ENCODE data around the gene CRNKL1. TPM values are rescaled to one million over a fixed set of nuclear protein-coding genes. Genes with fewer than 3 reads are reported as not detected.

The CRNKL1 gene
- total RNA-seq, 1 experiment from 2014 or later: 20.4 TPM

GRCh38 chr20:20037960-20038359 lies 14.3 kb downstream of the CRNKL1 start:
- ChIA-PET CTCF (no interaction called here), RAD21 (ENCODE audit: low non-redundant PET in 1 of 2, low total read pairs in 2 of 2, uncharacterized antibody in 2 of 2, unreplicated experiment in 2 of 2) (no interaction called here), POLR2A (no interaction called here)
- TF ChIP-seq ELF1 (IDR thresholded peaks at IDR 0.05; ENCODE audit: borderline replicate concordance, low read depth) (no peak), CEBPB (IDR thresholded peaks at IDR 0.05; ENCODE audit: low read depth) (no peak)
- no peaks in the 10 kb centered on the region for H3K4me1 ChIP-seq (ENCODE audit: control insufficient read depth in 1 of 2, insufficient read depth in 2 of 2, low read length in 2 of 2)
- no TSS peak for BruUV-seq (replicated peaks)
- peaks cover 5% of the 10 kb centered on the region; the same call in 1 of the 2 replicates for H3K79me2 ChIP-seq (ENCODE audit: insufficient read depth, low read length)
- no peaks in the 10 kb centered on the region; the same call in 1 of the 2 replicates for H4K20me1 ChIP-seq (ENCODE audit: insufficient read depth)
- H3K4me2 ChIP-seq (ENCODE audit: low read length): no peak overlapping the region
- intact Hi-C loops (cut with micrococcal nuclease): no loop called here
- no peaks in the 10 kb centered on the region for H3K27me3 ChIP-seq (ENCODE audit: insufficient read depth, low read length)
- no peak overlapping the region for H3K9ac ChIP-seq (ENCODE audit: low read length)
- H3K36me3 ChIP-seq (ENCODE audit: control insufficient read depth in 1 of 2, insufficient read depth in 2 of 2, low read length in 2 of 2): peaks cover 55 to 74% of the 10 kb centered on the region in 2 experiments
- H2AFZ ChIP-seq (ENCODE audit: low read depth, low read length, poor library complexity, severe bottlenecking): no peak overlapping the region
- no peaks in the 10 kb centered on the region for H3K9me3 ChIP-seq (ENCODE audit: control insufficient read depth in 1 of 2, insufficient read depth in 1 of 2, low read depth in 1 of 2, low read length in 2 of 2)
- H3K27ac ChIP-seq (ENCODE audit: low read depth, low read length): no peak overlapping the region
- ATAC-seq (no peak), DNase-seq (ENCODE audit: low read depth, low spot score) (no peak)
- no peaks in the 10 kb centered on the region for H3K9me2 ChIP-seq (ENCODE audit: insufficient read depth)
- no peak overlapping the region for H3K4me3 ChIP-seq (replicated peaks in 1 of 2; ENCODE audit: low read depth in 1 of 2, low read length in 2 of 2)

- Histone ChIP-seq H3K27me3 (ENCODE audit: insufficient read depth, low read length) (no peaks in the 10 kb centered on the region), H3K9me3 (ENCODE audit: control insufficient read depth in 1 of 2, insufficient read depth in 1 of 2, low read depth in 1 of 2, low read length in 2 of 2) (no peaks in the 10 kb centered on the region), H3K4me2 (ENCODE audit: low read length) (no peak overlapping the region), H3K27ac (ENCODE audit: low read depth, low read length) (no peak overlapping the region), H3K9ac (ENCODE audit: low read length) (no peak overlapping the region), H3K9me2 (ENCODE audit: insufficient read depth) (no peaks in the 10 kb centered on the region), H3K36me3 (ENCODE audit: control insufficient read depth in 1 of 2, insufficient read depth in 2 of 2, low read length in 2 of 2) (peaks cover 55 to 77% of the 10 kb centered on the region in 2 experiments), H3K4me1 (ENCODE audit: control insufficient read depth in 1 of 2, insufficient read depth in 2 of 2, low read length in 2 of 2) (no peaks in the 10 kb centered on the region), H3K79me2 (ENCODE audit: insufficient read depth, low read length) (peaks cover 15% of the 10 kb centered on the region), H2AFZ (ENCODE audit: low read depth, low read length, poor library complexity, severe bottlenecking) (no peak overlapping the region), H3K4me3 (replicated peaks in 1 of 2; ENCODE audit: low read depth in 1 of 2, low read length in 2 of 2) (no peak overlapping the region), H4K20me1 (ENCODE audit: insufficient read depth) (peaks cover 7% of the 10 kb centered on the region; the same call in 1 of the 2 replicates)
- DNase-seq (ENCODE audit: low read depth, low spot score) (no peak), ATAC-seq (no peak)
- BruUV-seq (replicated peaks): no TSS peak
- ChIA-PET CTCF (no interaction called here), RAD21 (ENCODE audit: low non-redundant PET in 1 of 2, low total read pairs in 2 of 2, uncharacterized antibody in 2 of 2, unreplicated experiment in 2 of 2) (no interaction called here), POLR2A (no interaction called here)
- TF ChIP-seq FOSL1 (IDR thresholded peaks at IDR 0.05; ENCODE audit: low read depth) (no peak), SIN3A (IDR thresholded peaks at IDR 0.05; ENCODE audit: low read depth) (no peak), MAX (IDR thresholded peaks at IDR 0.05) (no peak), TCF7L2 (IDR thresholded peaks at IDR 0.05; ENCODE audit: borderline replicate concordance, extremely low read depth, insufficient read depth, insufficient read length) (no peak), ZNF274 (IDR thresholded peaks at IDR 0.05; ENCODE audit: low read depth, low read length) (no peak)
- intact Hi-C loops (cut with micrococcal nuclease): no loop called here
Observed at GRCh38 chr20:20036756-20037155, 15.5 kb downstream of the CRNKL1 start.
